ENCODE results near the gene ATL1.

DNA sequence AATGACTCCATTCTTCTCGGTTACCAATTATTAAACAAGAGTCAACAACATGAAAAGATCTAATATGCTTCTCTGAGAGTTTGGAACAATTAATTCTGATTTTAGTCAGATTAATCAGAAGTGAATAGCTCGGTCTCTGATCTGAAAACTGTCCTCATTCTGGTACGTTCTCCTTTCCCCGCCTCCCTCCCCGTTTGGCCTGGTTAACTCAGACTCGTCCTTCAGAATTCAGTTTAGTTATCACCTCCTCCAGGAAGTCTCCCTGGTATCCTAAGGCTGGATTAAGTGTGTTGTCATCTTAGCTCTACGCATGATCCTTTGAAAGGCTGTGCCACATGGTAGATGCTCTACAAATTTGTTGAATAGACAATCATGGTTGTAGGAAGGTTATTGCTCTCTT is 49.8 kb upstream of the ATL1 start:
- TF ChIP-seq, protein P1, sequence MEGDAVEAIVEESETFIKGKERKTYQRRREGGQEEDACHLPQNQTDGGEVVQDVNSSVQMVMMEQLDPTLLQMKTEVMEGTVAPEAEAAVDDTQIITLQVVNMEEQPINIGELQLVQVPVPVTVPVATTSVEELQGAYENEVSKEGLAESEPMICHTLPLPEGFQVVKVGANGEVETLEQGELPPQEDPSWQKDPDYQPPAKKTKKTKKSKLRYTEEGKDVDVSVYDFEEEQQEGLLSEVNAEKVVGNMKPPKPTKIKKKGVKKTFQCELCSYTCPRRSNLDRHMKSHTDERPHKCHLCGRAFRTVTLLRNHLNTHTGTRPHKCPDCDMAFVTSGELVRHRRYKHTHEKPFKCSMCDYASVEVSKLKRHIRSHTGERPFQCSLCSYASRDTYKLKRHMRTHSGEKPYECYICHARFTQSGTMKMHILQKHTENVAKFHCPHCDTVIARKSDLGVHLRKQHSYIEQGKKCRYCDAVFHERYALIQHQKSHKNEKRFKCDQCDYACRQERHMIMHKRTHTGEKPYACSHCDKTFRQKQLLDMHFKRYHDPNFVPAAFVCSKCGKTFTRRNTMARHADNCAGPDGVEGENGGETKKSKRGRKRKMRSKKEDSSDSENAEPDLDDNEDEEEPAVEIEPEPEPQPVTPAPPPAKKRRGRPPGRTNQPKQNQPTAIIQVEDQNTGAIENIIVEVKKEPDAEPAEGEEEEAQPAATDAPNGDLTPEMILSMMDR (IDR thresholded peaks at IDR 0.05) = no peak
- no peak for TF ChIP-seq POLR2AphosphoS5 (IDR thresholded peaks at IDR 0.05; ENCODE audit: low read depth, low read length)
- TF ChIP-seq TCF7L2 (IDR thresholded peaks at IDR 0.05; ENCODE audit: low read depth, low read length) = no peak
- no peak for TF ChIP-seq REST (IDR thresholded peaks at IDR 0.05; ENCODE audit: insufficient read depth in 1 of 2, low read depth in 2 of 2, low read length in 1 of 2)

Measured in Panc1 (cell line).